GM19455 (cell line): ENCODE data around the gene PRMT3.
"Not testable (repeated sequence)": the region's sequence is repeated elsewhere in the genome, so short reads cannot be mapped to it uniquely, and the experiment has no call there.

ENCODE experiments used
- ATAC-seq: cut with Tn5 transposase; IDR thresholded peaks from one replicate; pipeline ENCODE4 v1.9.1; 2021; ENCODE audit not compliant: unreplicated experiment

PRMT3 gene

DNA sequence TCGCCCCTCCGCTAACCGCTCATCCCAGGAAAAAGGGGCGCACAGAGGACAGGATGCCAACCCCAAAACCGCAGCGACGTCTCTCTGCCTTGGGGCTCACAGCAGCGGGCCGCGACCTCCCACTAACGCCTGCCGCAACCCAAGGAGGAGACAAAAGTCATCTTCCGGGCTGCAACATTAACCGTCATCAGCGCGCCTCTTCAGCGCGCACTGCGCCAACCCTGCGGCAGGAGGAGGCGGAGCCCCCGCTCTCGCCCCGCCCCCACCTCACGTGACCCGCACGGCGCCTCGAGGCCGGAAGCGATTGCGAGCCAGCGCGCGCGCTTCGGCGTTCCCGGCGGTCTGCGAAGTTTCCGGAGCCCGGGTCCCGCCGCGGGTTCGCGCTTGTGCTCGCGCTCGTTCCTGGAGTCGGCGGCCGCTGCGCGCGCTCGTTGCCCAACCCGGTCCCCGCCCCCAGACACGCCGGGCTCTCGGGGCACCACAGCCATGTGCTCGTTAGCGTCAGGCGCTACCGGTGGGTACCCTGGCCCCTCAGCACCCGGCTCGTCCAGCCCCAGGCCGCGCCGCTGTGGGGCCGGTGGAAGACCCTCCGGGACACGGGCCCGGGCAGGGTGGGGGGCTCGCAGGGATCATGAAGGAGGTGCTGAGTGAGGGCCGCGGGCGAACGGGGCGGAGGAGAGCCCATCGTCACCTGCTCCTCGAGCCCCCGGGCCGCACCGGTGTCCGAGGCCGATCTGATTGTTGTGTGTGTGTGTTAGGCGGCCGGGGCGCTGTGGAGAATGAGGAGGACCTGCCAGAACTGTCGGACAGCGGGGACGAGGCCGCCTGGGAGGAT lies at the start of gene PRMT3:
TSS of gene PRMT3 (plus strand) at position 456 of the 835 bp plus-strand sequence. CDS start at position 487, 31 bp downstream.
- peak; percentile 77 for ATAC-seq

GRCh38 chr11:20342347-20343141 lies 45.0 kb upstream of the PRMT3 start:
- no peak for ATAC-seq

GRCh38 chr11:20351136-20351535 lies 36.4 kb upstream of the PRMT3 start:
- ATAC-seq: no peak

DNA sequence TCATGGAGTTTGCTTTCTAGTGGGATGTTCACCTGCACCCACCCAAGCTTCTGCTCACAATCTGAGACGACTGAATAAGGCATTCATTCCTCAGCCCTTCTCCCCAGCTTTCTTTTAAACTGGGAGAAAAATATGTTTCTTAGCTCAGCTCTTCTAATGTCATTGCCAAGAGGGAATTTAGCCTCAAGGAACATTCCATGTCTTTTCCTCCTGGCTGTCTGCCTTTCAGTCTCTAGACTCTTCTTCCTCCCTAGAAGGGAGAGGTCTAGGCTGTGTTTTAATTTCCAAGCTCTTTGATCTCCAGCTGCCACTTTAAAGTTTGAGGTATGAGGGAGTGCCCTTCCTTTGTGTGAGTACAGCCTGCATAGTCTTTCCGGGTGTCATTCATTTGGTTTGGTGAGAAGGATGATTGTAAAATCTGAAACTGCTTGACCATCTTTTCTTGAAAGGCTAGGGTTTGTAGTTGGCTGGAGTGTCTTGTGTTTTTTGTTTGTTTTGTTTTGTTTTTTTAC lies 35.7 kb upstream of the PRMT3 start:
- ATAC-seq: no peak

GRCh38 chr11:20353829-20354434 lies 33.6 kb upstream of the PRMT3 start:
- peak; percentile 50 for ATAC-seq

GRCh38 chr11:20355221-20356219 lies 32.0 kb upstream of the PRMT3 start:
- peak; percentile 81 for ATAC-seq

GRCh38 chr11:20357150-20357549 lies 30.4 kb upstream of the PRMT3 start:
- no peak for ATAC-seq

DNA sequence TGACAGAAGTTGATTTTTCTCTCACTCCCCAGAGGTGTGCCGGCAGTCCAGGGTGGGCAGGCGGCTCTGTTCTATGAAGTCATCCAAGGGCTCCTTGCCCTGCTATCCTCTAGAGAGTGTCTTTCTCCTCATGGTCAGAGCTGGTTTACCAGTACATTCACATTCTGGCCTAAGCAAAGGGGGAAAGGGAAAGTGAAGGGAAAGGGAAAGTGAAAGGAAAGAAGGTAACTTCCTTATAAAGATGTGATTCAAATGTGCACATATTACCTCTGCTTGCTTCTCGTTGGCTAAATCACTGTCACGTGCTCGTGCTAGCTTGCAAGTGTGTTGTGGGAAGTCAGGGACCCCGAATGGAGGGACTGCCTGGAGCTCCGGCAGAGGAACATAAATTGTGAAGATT lies 26.9 kb upstream of the PRMT3 start:
- no peak for ATAC-seq

- no peak for ATAC-seq
Observed at GRCh38 chr11:20362481-20362880, 25.0 kb upstream of the PRMT3 start.

- no peak for ATAC-seq
Observed at GRCh38 chr11:20363149-20363499, 24.4 kb upstream of the PRMT3 start.

DNA sequence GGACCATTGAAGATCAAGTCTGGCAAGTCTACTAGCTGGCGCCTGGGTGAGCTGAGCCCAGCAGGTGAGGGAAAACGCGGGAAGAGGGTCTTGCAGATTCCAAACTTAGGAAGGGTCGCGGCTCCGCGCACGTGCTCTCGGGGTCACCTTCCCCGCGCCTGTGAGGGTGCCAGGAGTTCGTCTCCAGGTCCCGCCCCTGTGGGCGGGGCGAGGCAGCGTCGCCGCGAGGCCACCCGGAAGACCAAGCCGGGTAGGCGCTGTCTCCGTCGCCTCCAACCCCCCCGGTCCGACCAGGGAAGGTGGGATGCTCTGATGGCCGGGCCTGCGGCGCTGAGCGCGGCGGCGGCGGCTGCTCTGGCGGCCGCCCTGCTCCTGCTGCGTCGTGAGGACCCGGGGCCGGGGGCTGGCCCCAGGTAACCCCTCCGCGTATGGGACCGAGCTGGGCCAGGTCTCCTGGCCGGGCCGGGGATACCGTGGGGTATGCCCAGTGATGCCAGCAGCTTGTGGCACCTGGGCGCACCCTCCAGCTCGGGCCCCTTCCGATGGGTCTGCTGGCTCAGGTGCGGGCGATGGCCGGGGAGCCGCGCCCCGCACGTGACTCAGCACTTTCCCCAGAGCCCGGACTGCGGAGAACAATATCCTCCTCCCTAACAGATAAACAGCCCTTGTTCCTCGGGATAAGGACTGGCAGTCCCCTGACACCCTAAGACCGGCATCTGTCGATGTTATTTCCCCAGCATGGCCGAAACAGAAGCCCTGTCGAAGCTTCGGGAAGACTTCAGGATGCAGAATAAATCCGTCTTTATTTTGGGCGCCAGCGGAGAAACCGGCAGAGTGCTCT lies 23.8 kb upstream of the PRMT3 start, which contains the start of gene HTATIP2:
TSS of gene HTATIP2 (plus strand) at position 215 of the 841 bp plus-strand sequence. CDS start at position 739, 524 bp downstream.
- peak; percentile 98 for ATAC-seq

DNA sequence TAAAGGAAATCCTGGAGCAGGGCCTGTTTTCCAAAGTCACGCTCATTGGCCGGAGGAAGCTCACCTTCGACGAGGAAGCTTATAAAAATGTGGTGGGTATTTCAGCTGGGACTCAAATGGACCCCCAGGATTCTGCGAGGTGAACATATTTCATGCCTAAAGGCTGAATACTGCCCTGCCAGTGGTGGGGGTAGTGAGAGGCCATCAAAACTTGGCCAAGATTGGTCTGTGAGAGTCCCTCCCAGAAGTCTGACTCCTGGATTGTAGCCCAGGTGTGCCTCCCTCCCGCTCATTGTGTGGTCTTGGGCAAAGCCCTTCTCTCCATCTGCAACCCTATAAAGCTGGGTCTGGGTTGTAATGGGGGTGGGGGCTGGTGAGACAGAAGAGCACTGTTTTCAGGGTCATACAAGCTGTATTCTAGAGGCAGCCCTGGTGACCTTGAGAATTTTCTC lies 23.1 kb upstream of the PRMT3 start:
- no peak for ATAC-seq

DNA sequence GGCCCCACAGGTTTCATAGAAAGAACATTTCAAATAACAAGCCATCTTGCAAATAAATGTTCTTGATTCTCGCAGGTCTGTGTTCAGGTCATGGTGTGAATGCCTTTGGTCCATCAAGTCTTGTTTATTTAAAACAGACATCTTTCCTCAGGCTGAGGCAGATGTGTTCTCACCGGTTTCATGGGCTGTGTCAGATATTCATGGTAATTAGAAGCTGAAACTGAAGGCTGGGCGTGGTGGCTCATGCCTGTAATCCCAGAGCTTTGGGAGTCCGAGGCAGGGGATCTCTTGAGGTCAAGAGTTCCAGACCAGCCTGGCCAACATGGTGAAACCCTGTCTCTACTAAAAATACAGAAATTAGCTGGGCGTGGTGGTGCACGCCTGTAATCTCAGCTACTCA lies 22.1 kb upstream of the PRMT3 start:
- not testable (repeated sequence) for ATAC-seq

DNA sequence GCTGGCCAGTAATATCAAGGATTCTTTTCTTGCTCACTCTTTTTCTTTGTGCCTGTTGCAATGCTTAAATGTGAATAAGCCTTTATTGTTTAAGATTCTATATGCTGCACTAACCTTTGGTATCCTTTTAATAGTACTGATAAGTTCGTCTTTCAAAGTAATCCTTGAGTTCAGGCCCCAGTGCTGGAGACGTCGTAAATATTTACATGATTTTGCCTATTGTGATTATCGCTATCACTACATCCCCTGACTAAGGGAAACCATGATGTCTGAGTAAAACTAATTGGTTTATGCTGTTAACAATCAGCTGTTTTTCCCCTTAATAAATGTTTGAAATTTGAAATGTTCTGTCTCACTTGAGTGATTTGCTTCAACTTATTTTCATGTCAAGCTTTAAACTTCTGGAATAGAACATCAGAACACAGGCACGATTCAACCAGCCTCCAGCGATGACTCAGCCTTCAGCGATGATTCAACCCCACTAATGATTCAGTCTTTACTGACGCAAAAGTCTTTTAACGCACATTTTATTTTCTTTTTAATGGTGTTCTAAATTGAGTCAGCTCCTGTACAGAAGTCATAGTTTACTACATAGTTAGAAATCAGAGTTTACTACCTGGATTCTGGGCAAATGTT lies 20.1 kb upstream of the PRMT3 start:
- no peak for ATAC-seq

DNA sequence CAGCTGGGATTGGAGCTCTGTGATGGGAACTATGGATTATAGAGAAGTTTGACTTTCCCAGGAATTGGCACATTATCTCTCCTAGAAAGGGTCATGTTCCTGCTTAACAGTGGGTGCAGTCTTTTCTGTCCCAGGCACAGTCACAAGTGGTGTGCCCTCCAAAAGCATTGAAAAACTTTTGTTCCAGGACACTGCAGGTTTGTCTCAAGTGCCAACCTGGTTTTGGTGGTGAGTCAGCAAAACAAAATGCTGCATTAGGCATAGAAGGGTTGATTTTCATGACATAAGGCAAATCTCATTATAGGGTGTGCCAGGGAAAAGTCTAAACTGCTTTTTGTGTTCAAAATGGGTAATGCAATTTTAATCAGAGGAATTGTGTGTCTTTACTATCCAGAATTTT lies 19.1 kb upstream of the PRMT3 start:
- ATAC-seq: no peak

DNA sequence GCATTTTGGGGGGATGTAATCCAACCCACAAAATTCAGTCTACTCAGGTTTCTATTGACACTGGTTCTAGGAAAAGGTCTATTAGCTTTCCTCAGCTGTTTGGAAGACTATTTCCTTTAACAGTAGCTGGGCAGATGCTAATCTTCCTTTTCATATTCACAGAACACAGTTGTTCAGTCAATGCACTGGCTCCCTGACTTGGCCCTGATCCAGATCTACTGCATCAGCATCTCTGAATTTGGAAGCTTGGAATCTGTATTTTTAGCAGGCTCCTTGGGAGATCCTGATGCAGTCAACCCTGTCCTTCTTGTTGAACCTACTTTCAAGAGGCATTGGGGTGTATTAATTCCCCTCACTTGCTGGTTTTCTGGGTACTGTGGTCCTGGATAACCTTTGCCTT lies 17.7 kb upstream of the PRMT3 start:
- ATAC-seq: no peak

DNA sequence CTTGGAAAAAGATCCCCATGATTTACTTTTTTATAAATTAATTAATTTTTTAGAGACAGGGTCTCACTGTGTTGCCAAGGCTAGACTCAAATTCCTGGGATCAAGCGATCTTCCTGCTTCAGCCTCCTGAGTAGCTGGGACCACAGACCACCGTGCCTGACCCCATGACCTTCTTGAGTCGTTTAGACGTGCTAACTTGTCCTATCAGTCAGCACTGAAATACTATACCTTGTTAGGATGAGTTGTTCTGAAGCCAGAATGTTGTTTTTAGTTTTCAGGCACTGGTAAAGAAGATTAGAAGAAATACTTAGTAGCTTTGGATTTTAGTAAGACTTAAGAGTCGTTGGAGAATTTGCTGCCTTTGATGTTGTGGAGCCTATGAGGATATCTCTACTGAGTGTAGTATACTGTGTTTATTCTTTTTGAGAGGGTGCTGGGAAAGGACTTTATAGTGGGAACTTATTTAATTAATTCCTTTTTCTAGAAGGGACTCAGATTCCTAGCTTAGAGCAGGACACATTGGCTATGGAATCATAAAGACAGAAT lies 15.4 kb upstream of the PRMT3 start:
- no peak for ATAC-seq

DNA sequence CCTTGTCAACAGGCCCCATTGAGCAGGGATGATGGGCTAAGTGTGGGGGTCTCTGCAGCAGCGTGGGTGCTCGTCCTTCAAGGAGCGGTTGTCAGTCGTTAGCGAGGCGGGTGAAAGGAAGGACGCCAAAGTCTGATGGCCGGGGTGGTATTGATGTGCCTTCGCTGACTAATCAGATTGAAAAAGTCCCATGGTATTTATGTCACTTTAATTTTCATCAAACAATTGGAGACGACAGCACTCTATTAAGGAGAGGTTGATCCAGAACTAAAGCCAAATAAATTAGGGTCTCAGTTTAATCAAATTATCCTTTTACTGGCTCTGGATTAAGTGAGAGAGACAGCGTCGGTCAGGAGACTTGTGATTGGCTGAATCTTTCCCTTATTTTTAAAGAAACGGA lies 14.4 kb upstream of the PRMT3 start:
- ATAC-seq: no peak
